A673 (cell line): ENCODE data around the gene MORN1.

ENCODE experiments used
- EZH2 ChIP-seq: fragments of 200-600 bp; sonication (generic); IDR thresholded peaks from 2 replicates; pipeline ENCODE4 v1.6.1; 2017; ENCODE audit warnings: borderline replicate concordance, low read depth, mild to moderate bottlenecking, mixed read lengths, antibody characterized with exemption, low read length; ENCODE audit not compliant: poor library complexity, severe bottlenecking
- TF ChIP-seq, protein P1 (sequence below): fragments of 300-800, 200-600 bp; sonication (generic); conservative IDR thresholded peaks from 2 replicates; pipeline ENCODE4 v1.5.1; 2017; ENCODE audit warnings: low read depth, mild to moderate bottlenecking, antibody characterized with exemption, low read length, moderate library complexity, mixed read lengths

DNA sequence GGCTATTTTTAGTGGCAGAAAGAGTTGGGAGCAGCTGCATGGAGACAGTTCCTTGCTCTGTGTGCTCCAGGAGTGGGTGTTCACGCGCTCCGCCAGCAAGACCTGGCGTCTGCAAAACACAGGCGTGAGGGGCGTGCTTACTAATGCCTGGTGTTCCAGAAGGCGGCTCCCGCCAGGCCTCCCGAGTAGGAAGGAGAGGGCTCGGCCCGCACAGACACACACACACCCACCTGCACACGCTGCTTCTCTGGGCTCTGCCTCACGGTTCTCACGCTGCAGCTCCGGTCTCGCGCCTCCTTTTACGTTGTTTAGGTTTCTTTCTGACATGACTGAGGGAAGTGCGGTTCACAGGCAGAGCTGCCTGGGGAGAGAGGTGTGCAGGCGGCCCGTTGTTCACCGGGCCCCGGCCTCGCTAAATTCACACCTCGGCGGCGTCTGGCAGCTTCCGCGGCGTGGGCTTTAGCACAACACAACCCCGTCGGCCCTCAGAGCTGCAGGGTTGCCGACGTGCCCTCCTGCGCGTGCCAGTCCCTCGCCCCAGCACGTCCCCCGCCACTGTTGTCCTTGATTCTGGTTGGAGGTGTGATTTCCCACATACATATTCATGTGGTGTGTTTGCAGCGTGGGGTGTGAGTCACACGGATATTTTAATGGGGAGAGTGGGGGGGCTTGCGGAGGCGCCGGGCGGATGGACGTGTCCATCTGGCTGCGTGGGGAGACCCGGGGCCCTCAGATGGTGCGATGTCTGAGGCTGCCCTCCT is 86.3 kb downstream of the MORN1 start:
- TF ChIP-seq, protein P1, sequence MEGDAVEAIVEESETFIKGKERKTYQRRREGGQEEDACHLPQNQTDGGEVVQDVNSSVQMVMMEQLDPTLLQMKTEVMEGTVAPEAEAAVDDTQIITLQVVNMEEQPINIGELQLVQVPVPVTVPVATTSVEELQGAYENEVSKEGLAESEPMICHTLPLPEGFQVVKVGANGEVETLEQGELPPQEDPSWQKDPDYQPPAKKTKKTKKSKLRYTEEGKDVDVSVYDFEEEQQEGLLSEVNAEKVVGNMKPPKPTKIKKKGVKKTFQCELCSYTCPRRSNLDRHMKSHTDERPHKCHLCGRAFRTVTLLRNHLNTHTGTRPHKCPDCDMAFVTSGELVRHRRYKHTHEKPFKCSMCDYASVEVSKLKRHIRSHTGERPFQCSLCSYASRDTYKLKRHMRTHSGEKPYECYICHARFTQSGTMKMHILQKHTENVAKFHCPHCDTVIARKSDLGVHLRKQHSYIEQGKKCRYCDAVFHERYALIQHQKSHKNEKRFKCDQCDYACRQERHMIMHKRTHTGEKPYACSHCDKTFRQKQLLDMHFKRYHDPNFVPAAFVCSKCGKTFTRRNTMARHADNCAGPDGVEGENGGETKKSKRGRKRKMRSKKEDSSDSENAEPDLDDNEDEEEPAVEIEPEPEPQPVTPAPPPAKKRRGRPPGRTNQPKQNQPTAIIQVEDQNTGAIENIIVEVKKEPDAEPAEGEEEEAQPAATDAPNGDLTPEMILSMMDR, result no peak
- no peak for TF ChIP-seq EZH2
